HCT116 (cell line): ENCODE data around the gene EID2B. TPM values are rescaled to one million over a fixed set of nuclear protein-coding genes. Genes with fewer than 3 reads are reported as not detected.
A peak's percentile ranks its signal among the peaks of the same experiment; 100 is the strongest.

Source experiments
- ATAC-seq: fragments of 200-7000 bp; cut with Tn5 transposase; 2 replicates; pipeline ENCODE4 v1.9.1; 2020; ENCODE audit warnings: mild to moderate bottlenecking, moderate library complexity
- BruUV-seq: library from RNA; stranded (reverse); fragments of 400-500 nt; replicated peaks from 2 replicates; lab custom pipeline; 2021; lab: Mats Ljungman, UMichigan
- CTCF ChIA-PET: fragments of 300-600 bp; sonication (Branson Sonifier 250); formaldehyde crosslinking; loops from one replicate; lab custom pipeline; 2021; ENCODE audit warnings: antibody characterized with exemption; lab: Charles Lee
- POLR2A ChIA-PET: fragments of 300-600, 350-600 bp; sonication (Branson Sonifier 250); formaldehyde crosslinking; loops from one replicate; lab custom pipeline; 2021; ENCODE audit warnings: antibody characterized with exemption; lab: Charles Lee
- RAD21 ChIA-PET, 2 experiments: fragments of 300-600 bp; sonication (Branson Sonifier 250); formaldehyde crosslinking; loops; one replicate each; lab custom pipeline; 2023; ENCODE audit warnings: low total read pairs in 2 of 2; ENCODE audit not compliant: uncharacterized antibody in 2 of 2, unreplicated experiment in 2 of 2, low non-redundant PET in 1 of 2; lab: Charles Lee
- DNase-seq: peaks from one replicate; pipeline ENCODE4 v3.0.0-alpha.2; 2010; ENCODE audit warnings: low read depth, low spot score
- H2AFZ ChIP-seq: fragments of 200-600 bp; shearing (Covaris generic), sonication (generic); 2 replicates; pipeline ENCODE4 v1.6.1; 2017; ENCODE audit warnings: low read depth, mixed run types, mixed read lengths, antibody characterized with exemption, low read length; ENCODE audit not compliant: poor library complexity, severe bottlenecking
- H3K27ac ChIP-seq: 2 replicates; pipeline ENCODE4 v1.5.1; 2012; ENCODE audit warnings: low read depth, low read length
- H3K27me3 ChIP-seq: fragments of 200-600 bp; sonication (generic); 2 replicates; pipeline ENCODE4 v1.6.1; 2016; ENCODE audit warnings: mixed run types, low read length, mixed read lengths; ENCODE audit not compliant: insufficient read depth
- H3K36me3 ChIP-seq, 2 experiments: fragments of 200-500 bp in 1 of 2; fragments of 200-600 bp in 1 of 2; sonication (Bioruptor generic) in 1 of 2; sonication (generic) in 1 of 2; 2 replicates each; pipeline versions ENCODE4 v1.5.1 to v1.6.1; 2014 to 2016; ENCODE audit warnings: low read length in 2 of 2, inconsistent platforms in 1 of 2, mixed read lengths in 1 of 2, mixed run types in 1 of 2; ENCODE audit not compliant: insufficient read depth in 2 of 2, control insufficient read depth in 1 of 2
- H3K4me1 ChIP-seq, 2 experiments: fragments of 200-600 bp in 1 of 2; sonication (generic) in 1 of 2; 2 replicates each; pipeline versions ENCODE4 v1.5.1 to v1.6.1; 2012 to 2017; ENCODE audit warnings: low read length in 2 of 2, inconsistent platforms in 1 of 2, mild to moderate bottlenecking in 1 of 2, mixed read lengths in 1 of 2, mixed run types in 1 of 2, moderate library complexity in 1 of 2; ENCODE audit not compliant: insufficient read depth in 2 of 2, control insufficient read depth in 1 of 2
- H3K4me2 ChIP-seq: fragments of 200-600 bp; sonication (generic); 2 replicates; pipeline ENCODE4 v1.6.1; 2017; ENCODE audit warnings: mixed run types, low read length, mixed read lengths
- H3K4me3 ChIP-seq, 2 experiments: fragments of 200-600 bp in 1 of 2; sonication (generic) in 1 of 2; replicated peaks in 1 of 2; 2 replicates each; pipeline ENCODE4 v1.5.1; 2011 to 2016; ENCODE audit warnings: low read length in 2 of 2, control low read depth in 1 of 2, low read depth in 1 of 2, mild to moderate bottlenecking in 1 of 2, mixed read lengths in 1 of 2, mixed run types in 1 of 2
- H3K79me2 ChIP-seq: fragments of 200-600 bp; sonication (generic); 2 replicates; pipeline ENCODE4 v1.6.1; 2017; ENCODE audit warnings: mild to moderate bottlenecking, mixed run types, low read length, moderate library complexity, mixed read lengths; ENCODE audit not compliant: insufficient read depth
- H3K9ac ChIP-seq: fragments of 200-600 bp; sonication (generic); 2 replicates; pipeline ENCODE4 v1.6.1; 2016; ENCODE audit warnings: low read length, mixed read lengths
- H3K9me2 ChIP-seq: fragments of 200-600 bp; sonication (generic), shearing (Covaris generic); 2 replicates; pipeline ENCODE4 v1.6.1; 2017; ENCODE audit warnings: mixed run types, mild to moderate bottlenecking, moderate library complexity; ENCODE audit not compliant: insufficient read depth
- H3K9me3 ChIP-seq, 2 experiments: fragments of 200-500 bp in 1 of 2; fragments of 200-600 bp in 1 of 2; sonication (Bioruptor generic) in 1 of 2; sonication (generic) in 1 of 2; 2 replicates each; pipeline ENCODE4 v1.6.1; 2014 to 2017; ENCODE audit warnings: low read length in 2 of 2, mixed read lengths in 2 of 2, inconsistent platforms in 1 of 2, low read depth in 1 of 2, mild to moderate bottlenecking in 1 of 2, mixed run types in 1 of 2, moderate library complexity in 1 of 2; ENCODE audit not compliant: control insufficient read depth in 1 of 2, insufficient read depth in 1 of 2
- H4K20me1 ChIP-seq: fragments of 200-600 bp; sonication (generic), shearing (Covaris generic); 2 replicates; pipeline ENCODE4 v1.6.1; 2017; ENCODE audit warnings: mixed run types, mild to moderate bottlenecking, moderate library complexity; ENCODE audit not compliant: insufficient read depth
- CBX3 ChIP-seq: IDR thresholded peaks from 2 replicates; pipeline ENCODE4 v1.6.1; 2012; ENCODE audit warnings: low read depth
- MAX ChIP-seq: IDR thresholded peaks from 2 replicates; pipeline ENCODE4 v1.6.1; 2012
- POLR2AphosphoS5 ChIP-seq: IDR thresholded peaks from 2 replicates; pipeline ENCODE4 v1.6.1; 2011; ENCODE audit warnings: mild to moderate bottlenecking, low read depth, low read length, moderate library complexity
- SIN3A ChIP-seq: IDR thresholded peaks from 2 replicates; pipeline ENCODE4 v1.6.1; 2012; ENCODE audit warnings: low read depth
- ZFX ChIP-seq: fragments of 450-650 bp; IDR thresholded peaks from 2 replicates; pipeline ENCODE4 v1.6.1; 2017
- intact Hi-C: fragments of 100-400 bp; cut with micrococcal nuclease; formaldehyde crosslinking; loops from 2 replicates; pipeline ENCODE4 v1.10.0; 2022
- total RNA-seq: library from RNA; stranded (reverse); gene quantifications from one replicate; pipeline ENCODE4 v1.2.1, GENCODE V29; 2021; ENCODE audit not compliant: unreplicated experiment
- TF ChIP-seq, protein P1 (sequence below), 3 experiments: fragments of 200-600 bp in 1 of 3; sonication (generic) in 1 of 3; IDR thresholded peaks in 2 of 3; conservative IDR thresholded peaks in 1 of 3; 2 replicates each; pipeline ENCODE4 v1.5.1; 2012 to 2017; ENCODE audit warnings: low read depth in 2 of 3, low read length in 2 of 3, antibody characterized with exemption in 1 of 3, borderline replicate concordance in 1 of 3, control low read depth in 1 of 3, mild to moderate bottlenecking in 1 of 3, mixed read lengths in 1 of 3, mixed run types in 1 of 3, moderate library complexity in 1 of 3; ENCODE audit not compliant: insufficient read depth in 1 of 3

Gene EID2B
- total RNA-seq, 1 experiment from 2014 or later = 1.2 TPM

DNA sequence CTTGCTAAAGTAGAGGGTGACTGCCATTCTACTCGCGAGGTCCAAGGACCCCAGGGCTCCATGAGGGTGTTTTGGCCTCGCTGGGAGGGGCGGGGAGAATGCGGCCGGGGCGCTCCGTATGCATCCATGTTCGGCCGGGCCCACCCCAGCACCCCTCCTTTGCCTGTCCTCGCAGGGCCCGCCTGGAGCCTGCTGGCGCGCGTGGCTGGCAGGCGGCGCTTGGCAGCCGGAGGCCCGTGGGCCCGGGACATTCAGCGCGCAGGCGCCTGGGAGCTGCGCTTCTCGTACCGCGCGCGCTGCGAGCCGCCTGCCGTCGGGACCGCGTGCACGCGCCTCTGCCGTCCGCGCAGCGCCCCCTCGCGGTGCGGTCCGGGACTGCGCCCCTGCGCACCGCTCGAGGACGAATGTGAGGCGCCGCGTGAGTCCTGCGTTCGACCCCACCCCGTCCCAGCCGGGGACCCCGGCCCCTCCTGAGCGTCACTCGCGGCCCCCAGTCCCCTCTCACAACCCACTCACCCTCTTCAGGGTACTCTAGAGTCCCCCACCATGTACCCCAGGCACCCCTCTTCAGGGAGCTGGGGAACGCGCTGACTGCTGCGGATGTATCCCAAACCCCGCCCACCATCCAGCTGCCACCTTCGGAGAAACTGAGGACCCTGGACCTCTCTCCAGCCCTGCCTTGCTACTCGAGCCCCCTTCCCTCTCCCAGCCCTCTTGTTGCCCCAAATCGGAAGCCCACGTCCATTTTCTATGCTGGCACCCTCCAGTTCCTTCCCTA, 29.8 kb downstream of the EID2B start:
- ChIA-PET CTCF (interaction anchor here (0.6 to 1.3 kb wide), 4 partner anchors 15 to 67 kb away, joined by 3 to 5 read pairs (median 4); partner anchors contain the start of gene RPS16), POLR2A (no interaction called here), RAD21 (no interaction called here)
- ATAC-seq (peak; percentile 87), DNase-seq (peak; percentile 66)
- intact Hi-C loops = no loop called here
- TF ChIP-seq SIN3A (no peak), ZFX (peak; percentile 67; the same call in 1 of the 2 replicates), POLR2AphosphoS5 (peak; percentile 26; the same call in 1 of the 2 replicates), MAX (peak; percentile 99), CBX3 (peak; percentile 88)
- TF ChIP-seq, protein P1, sequence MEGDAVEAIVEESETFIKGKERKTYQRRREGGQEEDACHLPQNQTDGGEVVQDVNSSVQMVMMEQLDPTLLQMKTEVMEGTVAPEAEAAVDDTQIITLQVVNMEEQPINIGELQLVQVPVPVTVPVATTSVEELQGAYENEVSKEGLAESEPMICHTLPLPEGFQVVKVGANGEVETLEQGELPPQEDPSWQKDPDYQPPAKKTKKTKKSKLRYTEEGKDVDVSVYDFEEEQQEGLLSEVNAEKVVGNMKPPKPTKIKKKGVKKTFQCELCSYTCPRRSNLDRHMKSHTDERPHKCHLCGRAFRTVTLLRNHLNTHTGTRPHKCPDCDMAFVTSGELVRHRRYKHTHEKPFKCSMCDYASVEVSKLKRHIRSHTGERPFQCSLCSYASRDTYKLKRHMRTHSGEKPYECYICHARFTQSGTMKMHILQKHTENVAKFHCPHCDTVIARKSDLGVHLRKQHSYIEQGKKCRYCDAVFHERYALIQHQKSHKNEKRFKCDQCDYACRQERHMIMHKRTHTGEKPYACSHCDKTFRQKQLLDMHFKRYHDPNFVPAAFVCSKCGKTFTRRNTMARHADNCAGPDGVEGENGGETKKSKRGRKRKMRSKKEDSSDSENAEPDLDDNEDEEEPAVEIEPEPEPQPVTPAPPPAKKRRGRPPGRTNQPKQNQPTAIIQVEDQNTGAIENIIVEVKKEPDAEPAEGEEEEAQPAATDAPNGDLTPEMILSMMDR (IDR thresholded peaks at IDR 0.05 in 2 of 3, conservative IDR thresholded peaks at IDR 0.05 in 1 of 3; ENCODE audit: borderline replicate concordance in 1 of 3, insufficient read depth in 1 of 3, low read depth in 2 of 3, low read length in 2 of 3) = peak; percentile 42 to 72 (median 72); a peak in 5 of 6 replicates
- H3K36me3 ChIP-seq = no peaks in the 10 kb centered on the region
- no peak overlapping the region for H3K9ac ChIP-seq
- H3K27ac ChIP-seq = no peak overlapping the region
- no peaks in the 10 kb centered on the region for H3K79me2 ChIP-seq
- no peaks in the 10 kb centered on the region for H3K9me2 ChIP-seq
- H3K27me3 ChIP-seq = no peaks in the 10 kb centered on the region
- no peaks in the 10 kb centered on the region for H3K9me3 ChIP-seq
- no peak overlapping the region for H3K4me3 ChIP-seq
- no peaks in the 10 kb centered on the region for H4K20me1 ChIP-seq
- H3K4me2 ChIP-seq = no peak overlapping the region
- peak overlapping the region; percentile 61 for H2AFZ ChIP-seq
- H3K4me1 ChIP-seq = peaks cover 0 to 4% of the 10 kb centered on the region in 2 experiments; a peak in 1 of 4 replicates
- BruUV-seq = no TSS peak
